Gastrocnemius medialis (tissue), 4 donors: ENCODE data around the gene SGCA.

ENCODE experiments used
- CTCF ChIP-seq, 5 experiments: fragments of 450-650 bp in 3 of 5; fragments of 200-600 bp in 2 of 5; sonication (generic) in 2 of 5; IDR thresholded peaks in 4 of 5; conservative IDR thresholded peaks in 1 of 5; 1 replicate in 4 of 5; 2 replicates in 1 of 5; pipeline ENCODE4 v1.5.1; 2016 to 2019; ENCODE audit warnings: antibody characterized with exemption in 5 of 5, mild to moderate bottlenecking in 3 of 5, moderate library complexity in 3 of 5
- POLR2A ChIP-seq, 2 donors: fragments of 450-650 bp; IDR thresholded peaks; one replicate each; pipeline ENCODE4 v1.6.1; 2017; ENCODE audit warnings: antibody characterized with exemption in 2 of 2, mild to moderate bottlenecking in 2 of 2, moderate library complexity in 2 of 2

GRCh38 chr17:50177476-50177875, 11.7 kb downstream of the SGCA start:
- no peak for TF ChIP-seq CTCF (IDR thresholded peaks at IDR 0.05 in 4 of 5, conservative IDR thresholded peaks at IDR 0.05 in 1 of 5)
- TF ChIP-seq POLR2A (IDR thresholded peaks at IDR 0.05): no peak
